ENCODE measurements around the gene AHNAK. TPM values are rescaled to one million over a fixed set of nuclear protein-coding genes. Genes with fewer than 3 reads are reported as not detected.

AHNAK gene
- total RNA-seq, 4 donors from 2014 or later, result 1,199 to 1,973 (median 1,368) TPM

DNA sequence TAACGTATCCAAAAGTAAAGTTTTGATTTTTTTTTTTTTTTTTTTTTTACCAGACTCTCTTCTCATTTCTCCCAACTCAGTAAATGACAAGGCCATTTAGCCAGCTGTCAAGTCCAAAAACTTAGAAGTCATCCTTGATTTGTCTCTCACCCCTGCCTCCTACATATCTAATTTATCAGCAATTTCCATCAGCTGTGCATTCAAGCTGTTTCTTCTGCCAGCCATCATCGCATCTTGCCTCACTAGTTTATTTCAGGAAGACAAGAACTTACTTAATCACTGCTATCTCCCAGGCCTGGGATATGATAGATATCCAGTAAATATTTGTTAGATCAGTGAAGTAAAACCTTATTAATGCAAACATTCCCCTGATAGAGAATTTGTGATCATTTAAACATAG lies 80.2 kb downstream of the AHNAK start:
- TF ChIP-seq CTCF (IDR thresholded peaks at IDR 0.05; ENCODE audit: low read depth), result no peak

DNA sequence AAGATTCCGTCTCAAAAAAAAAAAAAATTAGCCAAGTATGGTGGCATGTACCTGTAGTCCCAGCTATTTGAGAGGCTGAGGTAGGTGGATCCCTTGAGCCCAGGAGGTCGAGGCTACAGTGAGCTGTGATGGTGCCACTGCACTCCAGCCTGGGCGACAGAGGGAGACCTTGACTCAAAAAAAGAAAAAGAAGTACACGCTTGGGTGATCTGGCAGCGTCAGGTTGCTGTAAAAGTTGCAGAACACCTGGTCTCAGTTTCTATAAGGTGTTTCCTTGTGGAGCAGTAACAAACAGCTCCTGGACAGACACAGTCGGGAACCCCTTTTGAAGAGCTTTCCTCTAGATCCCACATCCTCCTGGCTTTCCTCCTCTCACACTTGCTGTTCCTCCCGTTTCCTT lies 82.0 kb downstream of the AHNAK start:
- no peak for TF ChIP-seq CTCF (IDR thresholded peaks at IDR 0.05; ENCODE audit: low read depth)

- TF ChIP-seq CTCF (IDR thresholded peaks at IDR 0.05; ENCODE audit: low read depth), result no peak
These were observed 83.5 kb downstream of the AHNAK start for GRCh38 chr11:62463121-62463542.

DNA sequence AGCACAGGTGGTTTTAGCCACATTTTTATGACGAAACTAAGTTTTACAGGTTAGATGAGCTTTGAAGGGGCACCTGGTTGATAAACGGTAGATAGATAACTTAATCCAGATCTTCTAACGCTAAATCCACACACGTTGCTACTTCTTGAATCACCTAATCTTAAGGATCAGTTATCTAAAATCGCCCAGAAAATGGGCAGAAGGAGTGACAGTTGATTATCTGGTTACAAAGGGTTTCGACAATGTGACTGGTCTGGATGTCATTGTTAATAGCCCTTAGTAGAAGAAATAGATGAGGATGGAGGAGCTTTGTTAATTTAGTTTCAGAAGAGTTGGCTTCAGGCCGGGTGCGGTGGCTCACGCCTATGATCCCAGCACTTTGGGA lies 84.1 kb downstream of the AHNAK start:
- TF ChIP-seq CTCF (IDR thresholded peaks at IDR 0.05; ENCODE audit: low read depth), result no peak

- TF ChIP-seq CTCF (IDR thresholded peaks at IDR 0.05; ENCODE audit: low read depth), result no peak
These were observed 84.7 kb downstream of the AHNAK start for GRCh38 chr11:62461740-62462507.

- no peak for TF ChIP-seq CTCF (IDR thresholded peaks at IDR 0.05; ENCODE audit: low read depth)
These were observed 87.5 kb downstream of the AHNAK start for GRCh38 chr11:62459080-62459479.

GRCh38 chr11:62458212-62459002 lies 88.2 kb downstream of the AHNAK start:
- TF ChIP-seq CTCF (IDR thresholded peaks at IDR 0.05; ENCODE audit: low read depth), result no peak

All from subcutaneous adipose tissue (tissue), 4 donors.